ENCODE measurements around the gene CDKN2C.
"Not testable (repeated sequence)": the region's sequence is repeated elsewhere in the genome, so short reads cannot be mapped to it uniquely, and the experiment has no call there.

CDKN2C gene

GRCh38 chr1:50993645-50994044, 23.6 kb downstream of the CDKN2C start:
- no peak for DNase-seq (ENCODE audit: low read depth)
- TF ChIP-seq MAX (IDR thresholded peaks at IDR 0.05; ENCODE audit: low read depth, low read length) (no peak), POLR2A (IDR thresholded peaks at IDR 0.05; ENCODE audit: extremely low read depth, insufficient read length) (no peak), MYC (IDR thresholded peaks at IDR 0.05; ENCODE audit: low read depth, low read length) (no peak)
- TF ChIP-seq, protein P1, sequence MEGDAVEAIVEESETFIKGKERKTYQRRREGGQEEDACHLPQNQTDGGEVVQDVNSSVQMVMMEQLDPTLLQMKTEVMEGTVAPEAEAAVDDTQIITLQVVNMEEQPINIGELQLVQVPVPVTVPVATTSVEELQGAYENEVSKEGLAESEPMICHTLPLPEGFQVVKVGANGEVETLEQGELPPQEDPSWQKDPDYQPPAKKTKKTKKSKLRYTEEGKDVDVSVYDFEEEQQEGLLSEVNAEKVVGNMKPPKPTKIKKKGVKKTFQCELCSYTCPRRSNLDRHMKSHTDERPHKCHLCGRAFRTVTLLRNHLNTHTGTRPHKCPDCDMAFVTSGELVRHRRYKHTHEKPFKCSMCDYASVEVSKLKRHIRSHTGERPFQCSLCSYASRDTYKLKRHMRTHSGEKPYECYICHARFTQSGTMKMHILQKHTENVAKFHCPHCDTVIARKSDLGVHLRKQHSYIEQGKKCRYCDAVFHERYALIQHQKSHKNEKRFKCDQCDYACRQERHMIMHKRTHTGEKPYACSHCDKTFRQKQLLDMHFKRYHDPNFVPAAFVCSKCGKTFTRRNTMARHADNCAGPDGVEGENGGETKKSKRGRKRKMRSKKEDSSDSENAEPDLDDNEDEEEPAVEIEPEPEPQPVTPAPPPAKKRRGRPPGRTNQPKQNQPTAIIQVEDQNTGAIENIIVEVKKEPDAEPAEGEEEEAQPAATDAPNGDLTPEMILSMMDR (IDR thresholded peaks at IDR 0.05; ENCODE audit: low read depth, low read length) = no peak
- no peak overlapping the region for H3K4me3 ChIP-seq (ENCODE audit: low read depth, low read length)

- DNase-seq (ENCODE audit: low read depth) = no peak
- H3K4me3 ChIP-seq (ENCODE audit: low read depth, low read length) = no peak overlapping the region
- TF ChIP-seq MYC (IDR thresholded peaks at IDR 0.05; ENCODE audit: low read depth, low read length) (no peak), MAX (IDR thresholded peaks at IDR 0.05; ENCODE audit: low read depth, low read length) (no peak), POLR2A (IDR thresholded peaks at IDR 0.05; ENCODE audit: extremely low read depth, insufficient read length) (no peak)
- TF ChIP-seq, protein P1 (IDR thresholded peaks at IDR 0.05; ENCODE audit: low read depth, low read length) = no peak
Observed at GRCh38 chr1:50994997-50995396, 25.0 kb downstream of the CDKN2C start.

GRCh38 chr1:50995651-50996050, 25.6 kb downstream of the CDKN2C start:
- no peak for DNase-seq (ENCODE audit: low read depth)
- H3K4me3 ChIP-seq (ENCODE audit: low read depth, low read length) = no peak overlapping the region
- TF ChIP-seq MYC (IDR thresholded peaks at IDR 0.05; ENCODE audit: low read depth, low read length) (no peak), MAX (IDR thresholded peaks at IDR 0.05; ENCODE audit: low read depth, low read length) (no peak), POLR2A (IDR thresholded peaks at IDR 0.05; ENCODE audit: extremely low read depth, insufficient read length) (no peak)
- TF ChIP-seq, protein P1 (IDR thresholded peaks at IDR 0.05; ENCODE audit: low read depth, low read length) = no peak

GRCh38 chr1:50996083-50996482, 26.0 kb downstream of the CDKN2C start:
- no peak for TF ChIP-seq POLR2A (IDR thresholded peaks at IDR 0.05; ENCODE audit: extremely low read depth, insufficient read length)
- no peak for TF ChIP-seq MYC (IDR thresholded peaks at IDR 0.05; ENCODE audit: low read depth, low read length)
- TF ChIP-seq, protein P1 (IDR thresholded peaks at IDR 0.05; ENCODE audit: low read depth, low read length) = no peak
- TF ChIP-seq MAX (IDR thresholded peaks at IDR 0.05; ENCODE audit: low read depth, low read length) = no peak
- no peak overlapping the region for H3K4me3 ChIP-seq (ENCODE audit: low read depth, low read length)
- DNase-seq (ENCODE audit: low read depth) = no peak

DNA sequence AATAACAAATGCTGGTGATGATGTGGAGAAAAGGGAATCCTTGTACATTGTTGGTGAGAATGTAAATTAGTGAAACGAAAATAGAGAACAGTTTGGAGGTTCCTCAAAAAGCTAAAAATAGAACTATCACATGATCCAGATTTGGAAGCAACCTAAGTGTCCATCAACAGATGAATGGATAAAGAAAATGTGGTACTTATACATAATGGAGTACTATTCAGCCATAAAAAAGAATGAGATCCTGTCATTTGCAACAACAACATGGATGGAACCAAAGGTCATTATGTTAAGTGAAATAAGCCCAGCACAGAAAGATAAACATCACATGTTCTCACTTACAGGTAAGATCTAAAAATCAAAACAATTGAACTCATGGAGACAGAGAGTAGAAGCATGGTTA, 29.3 kb downstream of the CDKN2C start:
- not testable (repeated sequence) for H3K4me3 ChIP-seq (ENCODE audit: low read depth, low read length); DNase-seq (ENCODE audit: low read depth)

- no peak for TF ChIP-seq MAX (IDR thresholded peaks at IDR 0.05; ENCODE audit: low read depth, low read length)
- TF ChIP-seq MYC (IDR thresholded peaks at IDR 0.05; ENCODE audit: low read depth, low read length) = no peak
- TF ChIP-seq, protein P1 (IDR thresholded peaks at IDR 0.05; ENCODE audit: low read depth, low read length) = no peak
- no peak for TF ChIP-seq POLR2A (IDR thresholded peaks at IDR 0.05; ENCODE audit: extremely low read depth, insufficient read length)
- no peak overlapping the region for H3K4me3 ChIP-seq (ENCODE audit: low read depth, low read length)
- no peak for DNase-seq (ENCODE audit: low read depth)
Observed at GRCh38 chr1:51000160-51000559, 30.1 kb downstream of the CDKN2C start.
